ENCODE results near the gene DOCK6. TPM values are rescaled to one million over a fixed set of nuclear protein-coding genes. Genes with fewer than 3 reads are reported as not detected.

DOCK6 gene
- total and polyA plus RNA-seq, 2 of the 13 experiments (the other 11 are each of a cell fraction or from before 2014, with no cell fraction given) = 5.4 to 38.1 TPM

- TF ChIP-seq ZZZ3 (CRISPR knock-in tag; IDR thresholded peaks at IDR 0.05; ENCODE audit: borderline replicate concordance) (no peak), JUND (CRISPR knock-in tag; IDR thresholded peaks at IDR 0.05) (no peak), PAXIP1 (CRISPR knock-in tag; conservative IDR thresholded peaks at IDR 0.05) (0 out of 2 replicates have a peak, but pooled peaks have one; percentile 18), TGIF2 (CRISPR knock-in tag; IDR thresholded peaks at IDR 0.05) (0 out of 2 replicates have a peak, but pooled peaks have one; percentile 48), TCF7L2 (IDR thresholded peaks at IDR 0.05; ENCODE audit: low read depth, low read length) (no peak), RAD21 (CRISPR knock-in tag; IDR thresholded peaks at IDR 0.05) (peak; percentile 96), ZC3H4 (CRISPR knock-in tag; IDR thresholded peaks at IDR 0.05; ENCODE audit: borderline replicate concordance) (no peak), ZNF879 (CRISPR knock-in tag; IDR thresholded peaks at IDR 0.05) (no peak), ZNF280B (CRISPR knock-in tag; IDR thresholded peaks at IDR 0.05; ENCODE audit: borderline replicate concordance) (no peak), ZNF547 (CRISPR knock-in tag; IDR thresholded peaks at IDR 0.05) (peak; percentile 22; the same call in 1 of the 2 replicates), HIVEP1 (CRISPR knock-in tag; IDR thresholded peaks at IDR 0.05) (peak; percentile 50), RFXANK (CRISPR knock-in tag; IDR thresholded peaks at IDR 0.05) (no peak), RNF2 (conservative IDR thresholded peaks at IDR 0.05; ENCODE audit: low read depth) (no peak), REPIN1 (CRISPR knock-in tag; IDR thresholded peaks at IDR 0.05; ENCODE audit: borderline replicate concordance, low read depth) (peak; percentile 51), ZNF530 (CRISPR knock-in tag; IDR thresholded peaks at IDR 0.05; ENCODE audit: low read depth) (no peak), IRF2 (CRISPR knock-in tag; IDR thresholded peaks at IDR 0.05) (0 out of 2 replicates have a peak, but pooled peaks have one; percentile 36), DNMT3B (CRISPR knock-in tag; conservative IDR thresholded peaks at IDR 0.05) (peak; percentile 74; the same call in 1 of the 2 replicates), RORA (CRISPR knock-in tag; IDR thresholded peaks at IDR 0.05) (no peak), ZNF619 (CRISPR knock-in tag; IDR thresholded peaks at IDR 0.05) (peak; percentile 55; the same call in 1 of the 2 replicates), BCL6 (CRISPR knock-in tag; IDR thresholded peaks at IDR 0.05) (peak; percentile 44)
- TF ChIP-seq, protein P1, sequence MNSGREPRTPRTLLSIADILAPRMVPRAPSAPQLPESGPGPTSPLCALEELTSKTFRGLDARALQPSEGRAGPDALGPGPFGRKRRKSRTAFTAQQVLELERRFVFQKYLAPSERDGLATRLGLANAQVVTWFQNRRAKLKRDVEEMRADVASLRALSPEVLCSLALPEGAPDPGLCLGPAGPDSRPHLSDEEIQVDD (CRISPR knock-in tag; IDR thresholded peaks at IDR 0.05; ENCODE audit: borderline replicate concordance) = no peak
- TF ChIP-seq, protein P2, sequence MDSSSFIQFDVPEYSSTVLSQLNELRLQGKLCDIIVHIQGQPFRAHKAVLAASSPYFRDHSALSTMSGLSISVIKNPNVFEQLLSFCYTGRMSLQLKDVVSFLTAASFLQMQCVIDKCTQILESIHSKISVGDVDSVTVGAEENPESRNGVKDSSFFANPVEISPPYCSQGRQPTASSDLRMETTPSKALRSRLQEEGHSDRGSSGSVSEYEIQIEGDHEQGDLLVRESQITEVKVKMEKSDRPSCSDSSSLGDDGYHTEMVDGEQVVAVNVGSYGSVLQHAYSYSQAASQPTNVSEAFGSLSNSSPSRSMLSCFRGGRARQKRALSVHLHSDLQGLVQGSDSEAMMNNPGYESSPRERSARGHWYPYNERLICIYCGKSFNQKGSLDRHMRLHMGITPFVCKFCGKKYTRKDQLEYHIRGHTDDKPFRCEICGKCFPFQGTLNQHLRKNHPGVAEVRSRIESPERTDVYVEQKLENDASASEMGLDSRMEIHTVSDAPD (CRISPR knock-in tag; IDR thresholded peaks at IDR 0.05) = no peak
Measured at GRCh38 chr19:11293433-11294389, 31.4 kb upstream of the DOCK6 start (continued).

Measured in HepG2 (cell line).